HepG2 (cell line): ENCODE measurements around the gene JPH4. TPM values are rescaled to one million over a fixed set of nuclear protein-coding genes. Genes with fewer than 3 reads are reported as not detected.

Source experiments
- DMAP1 ChIP-seq: IDR thresholded peaks from 2 replicates; pipeline ENCODE4 v1.6.1; 2016
- EP300 ChIP-seq, 3 experiments: sonication (generic) in 1 of 3; formaldehyde crosslinking in 1 of 3; IDR thresholded peaks; 2 replicates each; pipeline versions ENCODE4 v1.5.1 to v1.6.1; 2011 to 2020; ENCODE audit warnings: low read depth in 2 of 3, low read length in 2 of 3, borderline replicate concordance in 1 of 3, improper control_type of control experiment in 1 of 3, mild to moderate bottlenecking in 1 of 3, missing genetic modification reagents in 1 of 3, moderate library complexity in 1 of 3
- GABPB1 ChIP-seq: IDR thresholded peaks from 2 replicates; pipeline ENCODE4 v1.6.1; 2016; ENCODE audit warnings: mild to moderate bottlenecking, missing genetic modification reagents, moderate library complexity, missing compliant biosample characterization
- HDAC2 ChIP-seq: sonication (generic); formaldehyde crosslinking; IDR thresholded peaks from 2 replicates; pipeline ENCODE4 v1.4.0; 2020; ENCODE audit warnings: missing genetic modification reagents
- JARID2 ChIP-seq: sonication (generic); formaldehyde crosslinking; IDR thresholded peaks from 2 replicates; pipeline ENCODE4 v1.8.1; 2023; ENCODE audit warnings: missing genetic modification reagents, inconsistent platforms; ENCODE audit not compliant: insufficient replicate concordance
- MAFF ChIP-seq: IDR thresholded peaks from 2 replicates; pipeline ENCODE4 v1.6.1; 2011; ENCODE audit warnings: low read depth, low read length, improper control_type of control experiment
- MEIS2 ChIP-seq: sonication (generic); formaldehyde crosslinking; IDR thresholded peaks from 2 replicates; pipeline ENCODE4 v1.9.0; 2021; ENCODE audit warnings: mild to moderate bottlenecking, missing genetic modification reagents
- PLRG1 ChIP-seq: fragments of 450-650 bp; conservative IDR thresholded peaks from 2 replicates; pipeline ENCODE4 v1.6.1; 2016
- ZNF160 ChIP-seq: sonication (generic); formaldehyde crosslinking; IDR thresholded peaks from 2 replicates; pipeline ENCODE4 v1.8.0; 2022; ENCODE audit warnings: mild to moderate bottlenecking, inconsistent platforms, missing genetic modification reagents
- ZNF224 ChIP-seq: sonication (generic); formaldehyde crosslinking; IDR thresholded peaks from 2 replicates; pipeline ENCODE4 v1.5.0; 2020; ENCODE audit warnings: mild to moderate bottlenecking, missing genetic modification reagents
- ZNF607 ChIP-seq: sonication (generic); formaldehyde crosslinking; IDR thresholded peaks from 2 replicates; pipeline ENCODE4 v1.5.1; 2020; ENCODE audit warnings: missing genetic modification reagents, mild to moderate bottlenecking, borderline replicate concordance
- ZNF678 ChIP-seq: sonication (generic); formaldehyde crosslinking; IDR thresholded peaks from 2 replicates; pipeline ENCODE4 v1.4.0; 2020; ENCODE audit warnings: mild to moderate bottlenecking, missing genetic modification reagents
- ZNF746 ChIP-seq: sonication (generic); formaldehyde crosslinking; IDR thresholded peaks from 2 replicates; pipeline ENCODE4 v1.8.0; 2022; ENCODE audit warnings: mild to moderate bottlenecking, missing genetic modification reagents
- polyA plus RNA-seq, 8 experiments: library from polyadenylated mRNA; depleted of rRNA in 3 of 8; stranded (reverse) in 7 of 8; unstranded in 1 of 8; fragments of >200 nt; fragmentation: Illumina TruSeq in 4 of 8; extraction: Trizol in 4 of 8; gene quantifications; 2 replicates each; pipeline versions ENCODE4 v1.2.1 to v1.2.3, GENCODE V29; 2011 to 2016; ENCODE audit warnings: low read depth in 4 of 8, missing spikeins in 1 of 8, mixed read lengths in 1 of 8; ENCODE audit not compliant: insufficient read depth in 1 of 8
- total RNA-seq, 5 experiments: library from RNA; depleted of rRNA; stranded (reverse); fragments of >200 nt; fragmentation: Illumina TruSeq; extraction: Trizol; gene quantifications; 2 replicates each; pipeline ENCODE4 v1.2.3, GENCODE V29; 2016; ENCODE audit warnings: low read depth in 1 of 5
- TF ChIP-seq, protein P1 (sequence below): sonication (generic); formaldehyde crosslinking; conservative IDR thresholded peaks from 2 replicates; pipeline ENCODE4 v1.8.0; 2022; ENCODE audit warnings: low read depth, missing genetic modification reagents
- TF ChIP-seq, protein P2 (sequence below): IDR thresholded peaks from 2 replicates; pipeline ENCODE4 v1.6.1; 2016; ENCODE audit warnings: low read depth, control low read depth
- TF ChIP-seq, protein P3 (sequence below): sonication (generic); formaldehyde crosslinking; IDR thresholded peaks from 2 replicates; pipeline ENCODE4 v1.5.0; 2020; ENCODE audit warnings: mild to moderate bottlenecking, missing genetic modification reagents
- TF ChIP-seq, protein P4 (sequence below): sonication (generic); formaldehyde crosslinking; IDR thresholded peaks from 2 replicates; pipeline ENCODE4 v1.8.0; 2022; ENCODE audit warnings: mild to moderate bottlenecking, missing genetic modification reagents, borderline replicate concordance
- TF ChIP-seq, protein P5 (sequence below): sonication (generic); formaldehyde crosslinking; IDR thresholded peaks from 2 replicates; pipeline ENCODE4 v1.8.0; 2022; ENCODE audit warnings: missing genetic modification reagents, low read depth, mild to moderate bottlenecking, borderline replicate concordance

JPH4 gene
- total and polyA plus RNA-seq, 2 of the 13 experiments (the other 11 are each of a cell fraction or from before 2014, with no cell fraction given), result 0.08 to 0.22 TPM

DNA sequence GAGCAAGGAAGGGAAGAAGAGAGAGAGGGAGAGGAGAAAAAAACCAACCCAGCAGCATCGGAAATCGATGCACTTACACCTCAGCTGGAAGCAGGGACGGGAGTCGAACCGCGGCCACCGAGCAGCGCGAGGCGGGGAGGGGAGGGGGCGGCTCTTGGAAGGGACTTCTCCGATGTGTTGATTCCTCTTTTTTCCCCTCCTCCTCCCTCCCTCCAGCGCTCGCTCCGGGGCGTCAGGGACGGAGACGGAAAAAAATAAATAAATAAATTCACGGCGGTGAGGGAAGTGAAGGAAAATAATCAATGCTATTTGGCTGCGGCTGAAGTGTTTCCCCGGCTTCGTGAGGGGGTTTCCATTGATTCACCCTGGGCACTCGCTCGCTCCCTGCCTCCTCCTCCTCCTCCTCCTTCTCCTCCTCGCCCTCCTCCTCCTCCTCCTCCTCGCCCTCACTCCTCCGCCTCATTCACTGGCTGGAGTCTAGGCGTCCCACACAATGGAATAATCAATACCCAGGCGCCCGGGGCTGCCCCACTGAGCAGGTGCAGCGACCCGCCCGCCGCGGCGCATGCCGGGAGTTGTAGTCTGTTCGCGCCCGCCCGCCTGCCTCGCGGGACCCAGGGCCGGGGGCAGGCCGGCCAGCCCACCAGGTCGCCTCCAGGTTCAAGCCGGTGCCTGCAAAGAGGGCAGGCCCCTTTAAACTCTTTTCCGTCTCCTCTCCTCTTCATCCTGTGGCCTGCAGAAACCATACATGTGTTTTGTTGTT is 27.1 kb downstream of the JPH4 start, which contains the start of gene ZFHX2 (continued):
- peak; percentile 63; the same call in 1 of the 2 replicates for TF ChIP-seq ZNF160
- TF ChIP-seq, protein P1, sequence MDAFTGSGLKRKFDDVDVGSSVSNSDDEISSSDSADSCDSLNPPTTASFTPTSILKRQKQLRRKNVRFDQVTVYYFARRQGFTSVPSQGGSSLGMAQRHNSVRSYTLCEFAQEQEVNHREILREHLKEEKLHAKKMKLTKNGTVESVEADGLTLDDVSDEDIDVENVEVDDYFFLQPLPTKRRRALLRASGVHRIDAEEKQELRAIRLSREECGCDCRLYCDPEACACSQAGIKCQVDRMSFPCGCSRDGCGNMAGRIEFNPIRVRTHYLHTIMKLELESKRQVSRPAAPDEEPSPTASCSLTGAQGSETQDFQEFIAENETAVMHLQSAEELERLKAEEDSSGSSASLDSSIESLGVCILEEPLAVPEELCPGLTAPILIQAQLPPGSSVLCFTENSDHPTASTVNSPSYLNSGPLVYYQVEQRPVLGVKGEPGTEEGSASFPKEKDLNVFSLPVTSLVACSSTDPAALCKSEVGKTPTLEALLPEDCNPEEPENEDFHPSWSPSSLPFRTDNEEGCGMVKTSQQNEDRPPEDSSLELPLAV (CRISPR knock-in tag), result no peak
- no peak for TF ChIP-seq MAFF
- TF ChIP-seq JARID2, result peak; percentile 56
- TF ChIP-seq PLRG1, result no peak
- no peak; the same call in none of the 2 replicates for TF ChIP-seq DMAP1 (CRISPR knock-in tag)
- TF ChIP-seq MEIS2 (CRISPR knock-in tag), result peak; percentile 71; the same call in 1 of the 2 replicates
- TF ChIP-seq, protein P2, sequence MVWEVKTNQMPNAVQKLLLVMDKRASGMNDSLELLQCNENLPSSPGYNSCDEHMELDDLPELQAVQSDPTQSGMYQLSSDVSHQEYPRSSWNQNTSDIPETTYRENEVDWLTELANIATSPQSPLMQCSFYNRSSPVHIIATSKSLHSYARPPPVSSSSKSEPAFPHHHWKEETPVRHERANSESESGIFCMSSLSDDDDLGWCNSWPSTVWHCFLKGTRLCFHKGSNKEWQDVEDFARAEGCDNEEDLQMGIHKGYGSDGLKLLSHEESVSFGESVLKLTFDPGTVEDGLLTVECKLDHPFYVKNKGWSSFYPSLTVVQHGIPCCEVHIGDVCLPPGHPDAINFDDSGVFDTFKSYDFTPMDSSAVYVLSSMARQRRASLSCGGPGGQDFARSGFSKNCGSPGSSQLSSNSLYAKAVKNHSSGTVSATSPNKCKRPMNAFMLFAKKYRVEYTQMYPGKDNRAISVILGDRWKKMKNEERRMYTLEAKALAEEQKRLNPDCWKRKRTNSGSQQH (CRISPR knock-in tag), result peak; percentile 97
- TF ChIP-seq, protein P3, sequence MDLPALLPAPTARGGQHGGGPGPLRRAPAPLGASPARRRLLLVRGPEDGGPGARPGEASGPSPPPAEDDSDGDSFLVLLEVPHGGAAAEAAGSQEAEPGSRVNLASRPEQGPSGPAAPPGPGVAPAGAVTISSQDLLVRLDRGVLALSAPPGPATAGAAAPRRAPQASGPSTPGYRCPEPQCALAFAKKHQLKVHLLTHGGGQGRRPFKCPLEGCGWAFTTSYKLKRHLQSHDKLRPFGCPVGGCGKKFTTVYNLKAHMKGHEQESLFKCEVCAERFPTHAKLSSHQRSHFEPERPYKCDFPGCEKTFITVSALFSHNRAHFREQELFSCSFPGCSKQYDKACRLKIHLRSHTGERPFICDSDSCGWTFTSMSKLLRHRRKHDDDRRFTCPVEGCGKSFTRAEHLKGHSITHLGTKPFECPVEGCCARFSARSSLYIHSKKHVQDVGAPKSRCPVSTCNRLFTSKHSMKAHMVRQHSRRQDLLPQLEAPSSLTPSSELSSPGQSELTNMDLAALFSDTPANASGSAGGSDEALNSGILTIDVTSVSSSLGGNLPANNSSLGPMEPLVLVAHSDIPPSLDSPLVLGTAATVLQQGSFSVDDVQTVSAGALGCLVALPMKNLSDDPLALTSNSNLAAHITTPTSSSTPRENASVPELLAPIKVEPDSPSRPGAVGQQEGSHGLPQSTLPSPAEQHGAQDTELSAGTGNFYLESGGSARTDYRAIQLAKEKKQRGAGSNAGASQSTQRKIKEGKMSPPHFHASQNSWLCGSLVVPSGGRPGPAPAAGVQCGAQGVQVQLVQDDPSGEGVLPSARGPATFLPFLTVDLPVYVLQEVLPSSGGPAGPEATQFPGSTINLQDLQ (CRISPR knock-in tag), result 0 out of 2 replicates have a peak, but pooled peaks have one; percentile 51
- TF ChIP-seq ZNF678 (CRISPR knock-in tag), result 0 out of 2 replicates have a peak, but pooled peaks have one; percentile 63
- TF ChIP-seq, protein P4, sequence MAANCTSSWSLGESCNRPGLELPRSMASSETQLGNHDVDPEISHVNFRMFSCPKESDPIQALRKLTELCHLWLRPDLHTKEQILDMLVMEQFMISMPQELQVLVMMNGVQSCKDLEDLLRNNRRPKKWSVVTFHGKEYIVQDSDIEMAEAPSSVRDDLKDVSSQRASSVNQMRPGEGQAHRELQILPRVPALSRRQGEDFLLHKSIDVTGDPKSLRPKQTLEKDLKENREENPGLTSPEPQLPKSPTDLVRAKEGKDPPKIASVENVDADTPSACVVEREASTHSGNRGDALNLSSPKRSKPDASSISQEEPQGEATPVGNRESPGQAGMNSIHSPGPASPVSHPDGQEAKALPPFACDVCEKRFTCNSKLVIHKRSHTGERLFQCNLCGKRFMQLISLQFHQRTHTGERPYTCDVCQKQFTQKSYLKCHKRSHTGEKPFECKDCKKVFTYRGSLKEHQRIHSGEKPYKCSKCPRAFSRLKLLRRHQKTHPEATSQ (CRISPR knock-in tag), result no peak
- TF ChIP-seq EP300 (IDR thresholded peaks at IDR 0.05; ENCODE audit: low read depth in 2 of 2, low read length in 2 of 2), result peak in 1 of 2 experiments; percentile 59; a peak in 2 of 4 replicates
- TF ChIP-seq EP300 (CRISPR knock-in tag; IDR thresholded peaks at IDR 0.05; ENCODE audit: borderline replicate concordance), result 0 out of 2 replicates have a peak, but pooled peaks have one; percentile 25
- TF ChIP-seq, protein P5, sequence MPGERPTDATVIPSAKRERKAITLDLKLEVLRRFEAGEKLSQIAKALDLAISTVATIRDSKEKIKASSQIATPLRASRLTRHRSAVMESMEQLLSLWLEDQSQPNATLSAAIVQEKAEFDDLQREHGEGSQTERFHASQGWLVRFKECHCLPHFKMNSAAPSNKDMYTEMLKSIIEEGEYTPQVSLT, result no peak
- TF ChIP-seq ZNF607, result no peak; the same call in 1 of the 2 replicates
- TF ChIP-seq ZNF224 (CRISPR knock-in tag), result peak; percentile 96
- peak; percentile 42; the same call in 1 of the 2 replicates for TF ChIP-seq HDAC2 (CRISPR knock-in tag)
- peak; percentile 92 for TF ChIP-seq GABPB1 (CRISPR knock-in tag)
- TF ChIP-seq ZNF746 (CRISPR knock-in tag), result peak; percentile 98
